HG03025 (cell line): ENCODE data around the gene ATP4A.

Experiments used
- ATAC-seq: cut with Tn5 transposase; IDR thresholded peaks from one replicate; pipeline ENCODE4 v1.9.1; 2021; ENCODE audit warnings: mild to moderate bottlenecking, moderate library complexity; ENCODE audit not compliant: unreplicated experiment, low FRiP score

The ATP4A gene

DNA sequence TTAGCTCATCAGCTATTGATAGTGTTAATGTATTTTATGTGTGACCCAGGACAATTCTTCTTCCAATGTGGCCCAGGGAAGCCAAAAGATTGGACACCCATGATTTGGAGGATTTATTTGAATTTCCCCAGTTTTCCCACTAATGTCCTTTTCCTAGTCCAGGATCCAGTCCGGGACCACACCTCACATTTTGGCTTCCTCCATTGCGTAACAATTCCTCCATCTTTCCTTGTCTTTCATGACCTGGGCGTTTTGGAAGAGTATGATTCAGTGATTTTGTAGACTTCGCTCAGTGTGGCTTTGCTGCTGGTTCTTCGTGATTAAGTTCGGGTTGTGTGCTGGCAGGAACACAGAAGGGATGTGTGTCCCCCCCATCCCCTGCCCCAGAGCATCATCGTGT lies 3.3 kb upstream of the ATP4A start:
- ATAC-seq: no peak

DNA sequence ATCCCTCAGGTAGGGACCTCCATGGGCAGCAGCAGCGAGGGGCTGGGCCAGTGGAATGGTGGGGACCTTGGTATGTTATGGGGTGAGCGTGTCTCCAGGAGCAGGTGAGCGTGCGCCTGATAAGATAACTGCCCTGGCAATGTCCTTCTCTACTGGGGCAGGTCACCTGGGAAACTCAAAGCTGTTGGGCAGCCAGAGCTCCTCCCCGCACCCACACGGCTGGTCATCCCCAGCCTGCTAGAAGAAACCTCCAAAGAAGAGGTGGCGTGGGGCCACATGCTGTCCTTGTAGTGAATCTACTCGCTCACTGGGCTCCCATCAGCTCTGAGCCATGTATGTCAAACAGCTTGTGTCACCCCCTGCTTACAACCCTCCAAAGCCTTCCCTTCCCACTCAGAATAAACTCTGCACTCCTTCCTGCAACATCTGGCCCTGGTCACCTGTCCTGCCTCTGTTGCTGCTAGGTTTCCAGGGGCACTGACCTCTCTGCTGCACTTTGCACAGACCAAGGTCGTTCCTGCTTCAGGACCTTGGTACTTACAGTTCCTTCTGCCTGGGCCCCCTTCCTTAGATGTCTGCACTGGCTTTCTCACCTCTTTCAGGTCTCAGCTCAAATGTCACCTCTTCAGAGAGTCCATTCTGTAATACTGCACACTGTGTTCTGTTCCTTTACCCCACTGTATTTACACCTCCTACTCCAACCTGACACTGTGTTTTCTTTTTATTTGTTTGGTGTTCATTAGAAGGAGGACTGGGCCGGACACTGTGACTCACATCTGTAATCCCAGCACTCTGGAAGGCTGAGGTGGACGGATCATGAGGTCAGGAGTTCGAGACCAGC lies 1.8 kb upstream of the ATP4A start:
- ATAC-seq: no peak

DNA sequence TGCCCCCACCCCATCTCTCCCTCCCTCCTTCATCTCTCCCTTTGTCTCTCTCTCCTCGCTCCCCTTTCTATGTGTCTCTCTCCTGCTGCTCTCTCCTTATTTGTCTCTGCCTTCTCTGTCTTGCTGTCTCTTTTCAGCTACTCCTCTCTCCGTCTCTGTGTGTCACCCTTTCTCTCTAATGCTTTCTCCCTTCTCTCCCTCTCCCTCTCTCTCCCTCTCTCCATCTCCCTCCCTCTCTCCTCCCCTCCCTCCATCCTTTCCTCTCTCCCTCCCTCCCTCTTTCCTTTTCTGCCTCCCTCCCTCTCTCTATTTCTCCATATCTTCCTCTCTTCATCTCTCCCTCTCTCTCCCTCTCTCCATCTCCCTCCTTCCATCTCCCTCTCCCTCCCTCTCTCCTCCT lies 682 bp downstream of the ATP4A start:
- ATAC-seq: no peak

DNA sequence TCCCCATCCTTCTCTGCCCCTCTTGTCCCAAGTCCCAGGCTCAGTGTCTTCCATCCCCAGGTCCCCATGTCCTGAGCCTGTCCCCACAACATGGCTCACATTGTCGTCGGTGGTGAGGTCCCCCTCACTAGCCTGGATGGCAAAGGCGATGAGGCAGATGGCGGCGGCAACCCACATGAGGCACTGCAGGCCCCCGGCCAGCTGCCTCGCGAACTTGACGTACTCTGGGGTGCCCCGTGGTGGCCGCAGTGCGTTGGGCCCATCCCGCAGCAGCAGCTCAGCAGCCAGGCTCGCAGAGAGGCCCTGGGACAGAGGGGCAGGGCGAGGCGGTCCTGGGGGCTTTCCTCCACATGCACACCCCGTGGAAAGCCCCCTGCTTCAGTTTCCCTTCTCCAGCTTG lies 1.1 kb downstream of the ATP4A start:
- no peak for ATAC-seq

DNA sequence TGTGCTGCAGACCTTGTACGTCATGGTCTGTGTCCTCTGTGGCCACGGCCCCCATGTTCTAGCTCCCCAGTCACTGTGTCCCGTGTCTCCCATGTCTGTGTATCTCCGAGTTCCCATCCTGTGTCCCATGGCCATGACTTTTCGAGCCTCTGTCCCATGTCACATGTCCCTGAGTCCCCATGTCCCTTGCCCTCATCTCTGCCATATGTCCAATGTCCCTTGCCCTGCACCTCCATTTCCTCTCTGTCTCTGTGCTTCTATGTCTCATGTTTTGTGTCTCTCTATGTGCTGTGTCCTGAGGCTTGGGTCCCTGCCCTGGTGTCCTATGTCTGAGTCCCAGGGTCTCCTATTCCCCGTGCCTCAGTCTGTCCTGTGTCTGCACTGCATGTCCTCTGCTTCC lies 2.0 kb downstream of the ATP4A start:
- ATAC-seq: no peak

DNA sequence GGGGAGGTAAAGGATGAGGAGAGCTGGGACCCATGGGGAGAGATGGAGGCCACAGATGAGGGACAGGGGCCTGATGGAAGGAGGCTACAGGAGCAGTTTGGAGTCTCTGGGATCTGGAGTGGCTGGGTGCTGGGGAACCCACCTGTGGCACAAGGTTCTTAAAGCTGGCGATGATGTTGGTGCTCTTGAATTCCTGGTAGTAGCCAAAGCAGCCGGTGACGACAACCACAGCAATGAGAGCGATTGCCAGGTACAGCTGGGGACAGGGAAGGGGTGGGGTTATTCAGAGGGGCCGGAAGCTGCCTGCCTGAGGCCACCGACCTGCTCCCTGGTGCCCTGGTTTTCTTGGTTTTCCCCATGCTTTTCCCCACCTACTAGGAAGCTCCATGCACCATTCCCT lies 2.8 kb downstream of the ATP4A start:
- ATAC-seq: no peak

DNA sequence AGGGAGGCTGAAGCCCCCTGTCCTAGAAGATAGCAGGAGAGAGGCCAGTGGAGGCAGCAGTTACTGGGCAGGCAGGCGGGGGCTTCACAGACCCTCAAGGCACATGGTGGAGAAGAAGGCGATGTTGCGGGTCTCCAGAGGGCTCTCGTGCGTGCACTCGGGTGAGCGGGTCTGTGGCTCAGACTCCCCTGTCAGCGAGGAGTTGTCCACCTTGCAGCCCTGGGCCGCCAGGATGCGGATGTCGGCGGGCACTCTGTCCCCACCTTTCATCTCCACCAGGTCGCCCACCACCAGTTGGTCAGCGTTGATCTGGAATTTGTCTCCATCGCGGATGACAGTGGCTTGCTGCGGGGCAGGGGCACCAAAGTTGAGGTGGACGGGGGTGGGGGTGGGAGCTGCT lies 3.2 kb downstream of the ATP4A start:
- ATAC-seq: no peak

DNA sequence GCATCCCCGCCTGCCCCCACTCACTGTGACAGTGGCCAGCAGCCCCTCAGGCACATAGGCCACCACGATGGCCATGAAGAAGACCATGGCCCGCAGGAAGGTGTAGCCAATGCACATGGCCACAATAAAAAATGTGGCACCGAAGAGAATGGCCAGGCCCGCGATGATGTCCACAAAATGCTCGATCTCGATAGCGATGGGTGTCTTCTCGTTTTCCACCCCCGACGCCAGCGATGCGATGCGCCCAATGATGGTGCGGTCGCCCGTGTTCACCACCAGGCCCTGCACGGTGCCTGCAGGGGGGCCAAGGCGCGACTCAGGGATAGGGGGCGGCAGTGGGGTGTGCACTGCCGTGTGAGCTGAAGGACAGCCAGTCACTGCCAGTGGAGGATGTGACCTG lies 3.7 kb downstream of the ATP4A start:
- no peak for ATAC-seq

DNA sequence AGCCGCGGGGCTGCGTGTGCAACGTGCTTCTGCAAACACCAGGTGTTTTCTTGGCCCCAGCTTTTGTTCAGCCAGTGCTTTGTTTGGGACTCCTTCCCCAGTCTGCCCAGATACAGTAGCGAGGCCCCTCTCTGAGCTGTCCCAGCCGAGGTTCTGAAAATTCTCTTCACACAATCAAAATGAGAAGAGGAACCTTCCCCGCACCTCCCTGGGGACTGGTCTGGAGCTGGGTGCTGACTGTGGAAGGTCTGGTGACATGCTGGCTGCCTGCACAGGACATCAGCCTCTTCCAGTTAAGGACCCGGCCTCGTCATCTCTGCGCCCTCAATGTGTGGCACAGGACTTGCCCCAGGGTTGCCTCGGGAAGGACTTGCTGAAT lies 4.2 kb downstream of the ATP4A start:
- ATAC-seq: no peak

DNA sequence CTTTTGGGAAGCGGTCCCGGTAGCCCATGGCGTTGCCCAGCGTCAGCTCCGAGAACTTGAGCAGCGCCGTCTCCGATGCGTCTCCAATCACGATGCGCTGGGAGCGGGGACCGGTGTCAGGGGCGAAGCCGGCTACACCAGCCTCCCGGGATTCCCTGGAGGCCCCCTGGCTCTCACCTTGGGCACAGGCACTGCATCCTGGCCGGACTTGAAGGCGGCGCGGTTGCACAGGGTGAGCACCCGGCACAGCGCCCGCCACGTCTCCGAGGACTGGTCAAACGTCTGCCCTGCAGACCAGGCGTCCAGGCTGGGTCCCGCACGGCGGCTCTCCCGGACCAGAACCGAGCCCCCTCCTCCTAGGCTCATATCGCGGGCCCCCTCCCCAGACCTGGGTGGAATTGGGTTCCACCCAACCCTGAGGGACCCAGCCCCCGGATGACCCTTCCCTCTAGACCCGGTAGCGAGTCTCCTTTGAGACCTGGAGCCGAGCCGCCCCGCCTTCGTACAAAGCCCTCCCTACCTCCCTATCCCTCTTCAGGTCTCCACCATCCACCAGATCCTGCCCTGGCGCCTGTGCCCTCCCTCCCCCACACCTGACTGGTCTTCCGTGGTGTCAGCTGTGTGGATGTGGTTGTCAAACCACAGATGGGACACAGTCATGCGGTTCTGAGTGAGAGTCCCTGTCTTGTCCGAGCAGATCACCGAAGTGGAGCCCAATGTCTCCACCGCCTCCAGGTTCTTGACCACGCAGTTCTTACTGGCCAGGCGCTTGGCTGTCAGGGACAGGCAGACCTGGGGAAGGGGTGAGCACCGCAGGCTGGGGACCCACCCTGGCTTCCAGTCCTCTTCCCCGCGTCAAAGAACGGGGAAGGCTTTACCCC lies 4.8 kb downstream of the ATP4A start:
- ATAC-seq: no peak

DNA sequence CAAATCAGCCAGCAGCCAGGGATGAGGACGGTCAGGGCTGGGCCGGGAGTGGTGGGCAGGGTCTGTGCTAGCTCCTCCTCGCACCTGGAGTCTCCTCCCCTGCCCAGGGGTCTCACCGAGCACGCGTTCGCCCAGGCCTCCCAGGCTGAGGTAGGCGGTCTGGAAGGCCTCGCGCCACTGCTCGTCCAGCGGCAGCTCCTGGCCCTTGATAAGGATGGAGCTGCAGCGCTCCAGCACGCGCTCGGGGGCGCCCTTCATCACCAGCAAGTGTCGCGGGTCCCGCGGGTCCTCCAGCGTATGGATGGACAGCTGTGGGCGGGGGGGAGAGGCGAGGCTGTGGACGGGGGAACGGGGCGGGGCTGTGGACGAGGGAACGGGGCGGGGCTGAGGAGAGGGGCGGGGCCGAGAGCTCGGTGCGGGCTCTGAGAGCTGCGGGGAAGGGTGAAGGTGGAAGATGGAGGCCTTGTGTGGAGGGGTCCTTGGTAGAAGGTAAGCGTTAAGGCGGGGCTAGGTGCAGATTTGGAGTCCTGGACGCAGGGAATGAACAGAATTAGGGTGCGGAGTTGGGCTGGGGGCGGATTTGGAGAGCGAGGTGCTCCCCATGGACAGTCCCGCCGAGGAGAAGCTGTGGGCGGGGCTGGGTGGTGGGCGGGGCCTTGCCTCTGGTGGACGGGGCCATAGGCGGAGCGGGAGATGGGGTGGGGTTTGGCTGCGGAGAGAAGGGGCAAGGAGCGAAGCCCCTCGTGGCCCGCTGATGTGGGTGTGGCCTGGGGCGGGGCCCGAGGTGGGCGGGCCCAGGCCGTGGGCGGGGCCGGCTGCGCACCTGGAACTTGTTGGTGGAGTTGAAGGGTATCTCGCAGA lies 5.7 kb downstream of the ATP4A start:
- ATAC-seq: no peak

DNA sequence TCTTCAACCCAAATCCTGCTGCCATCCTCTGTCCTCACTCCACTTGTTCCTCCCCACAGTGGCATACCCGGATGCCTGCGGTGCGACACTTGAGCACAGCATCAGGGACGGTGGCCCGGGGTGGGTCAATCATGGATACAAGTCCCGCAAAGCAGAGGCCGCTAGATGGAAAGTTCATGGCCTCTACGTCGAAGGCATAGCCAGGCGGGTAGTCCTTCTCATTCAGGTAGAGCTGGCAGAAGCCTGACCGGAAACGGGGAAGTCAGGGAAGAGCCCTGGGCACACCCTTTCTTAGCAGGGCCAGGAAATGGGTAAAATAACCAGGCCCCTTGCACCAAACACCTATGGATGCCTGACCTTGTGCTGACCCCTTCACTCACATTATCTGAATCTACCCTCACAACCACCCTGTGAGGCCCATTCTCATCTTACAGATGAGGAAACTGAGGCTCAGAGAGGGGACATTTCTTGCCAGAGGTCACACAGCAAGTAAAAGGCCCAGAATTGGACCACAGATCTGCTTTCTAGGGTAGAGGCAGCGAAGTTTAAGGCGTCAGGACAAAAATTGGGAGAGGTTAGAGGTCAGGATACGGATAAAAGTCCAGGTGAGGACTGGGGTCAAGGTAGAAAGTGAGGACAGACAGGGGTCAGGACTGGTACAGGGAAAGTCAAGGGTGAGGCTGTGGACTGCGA lies 6.5 kb downstream of the ATP4A start:
- no peak for ATAC-seq

DNA sequence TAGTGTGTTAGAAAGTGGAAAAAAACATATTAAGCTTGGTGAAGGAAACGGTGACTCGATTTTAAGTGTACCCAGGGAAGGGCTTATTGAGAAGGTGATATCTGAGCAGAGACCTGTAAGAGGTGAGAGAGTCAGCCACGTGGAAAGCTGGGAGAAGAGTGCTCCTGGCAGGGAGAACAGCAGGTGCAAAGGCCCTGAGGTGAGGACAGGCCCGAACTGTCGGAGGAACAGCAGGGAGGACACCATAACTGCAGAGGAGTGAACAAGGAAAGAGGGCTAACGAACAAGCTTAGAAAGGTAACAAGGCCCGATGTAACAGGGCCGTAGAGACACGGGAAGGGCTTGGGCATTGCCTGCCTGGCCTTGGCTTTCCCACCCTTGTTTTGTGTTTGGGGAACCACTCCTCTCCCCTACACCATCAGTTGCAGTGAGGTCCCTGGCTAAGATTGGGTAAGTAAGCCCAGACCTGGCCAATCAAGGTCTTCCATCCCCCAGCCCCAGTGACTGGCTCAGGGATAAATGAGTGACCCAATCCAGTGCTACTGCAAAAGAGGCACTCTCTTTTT lies 7.3 kb downstream of the ATP4A start:
- ATAC-seq: no peak

DNA sequence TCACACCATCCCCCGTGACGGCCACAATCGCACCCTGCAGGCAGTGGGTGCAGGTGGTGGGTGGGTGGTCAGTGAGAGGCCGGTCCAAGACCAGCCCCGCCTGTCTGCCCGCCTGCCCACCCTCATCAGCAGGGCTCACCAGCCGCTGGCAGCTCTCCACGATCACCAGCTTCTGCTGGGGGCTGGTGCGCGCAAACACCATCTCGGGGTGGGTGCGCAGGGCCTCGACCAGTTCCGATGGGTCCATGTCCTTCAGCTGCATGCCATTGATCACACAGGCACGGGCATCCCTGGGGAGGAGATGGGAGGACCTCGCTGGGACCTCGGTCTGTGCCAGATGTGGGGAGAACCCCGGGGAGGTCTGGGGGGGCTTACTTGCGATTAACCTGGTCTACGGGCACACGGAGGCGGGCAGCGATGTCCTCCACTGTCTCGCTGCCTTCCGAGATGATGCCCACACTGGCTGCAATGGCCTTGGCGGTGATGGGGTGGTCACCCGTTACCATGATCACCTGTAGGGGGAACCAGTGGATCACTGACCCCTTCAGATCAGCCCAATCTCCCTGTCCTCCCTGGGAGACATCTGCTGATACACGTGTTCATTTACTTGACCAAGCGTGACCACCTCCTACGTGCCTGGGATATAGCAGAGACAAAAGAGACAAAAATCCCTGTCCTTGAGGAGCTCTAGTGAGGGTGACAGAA lies 8.0 kb downstream of the ATP4A start:
- ATAC-seq: no peak

DNA sequence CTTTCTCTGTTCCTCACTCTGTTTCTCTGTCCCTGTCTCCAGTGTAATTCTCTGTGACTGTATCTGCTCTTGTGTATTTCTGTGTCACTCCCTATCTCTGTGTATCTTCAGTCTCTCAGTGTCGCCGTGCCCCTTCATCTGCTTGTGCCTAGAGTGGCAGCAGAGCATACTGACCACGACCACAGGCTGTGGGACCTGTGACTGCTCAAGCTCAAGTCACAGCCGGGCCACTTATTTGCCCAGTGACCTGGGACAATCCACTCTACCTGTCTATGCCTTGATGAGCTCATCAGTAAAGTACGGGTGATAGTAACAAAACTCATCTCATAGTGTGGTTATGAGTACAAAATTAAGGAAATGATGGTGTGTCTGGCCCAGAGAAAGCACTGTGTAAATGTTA lies 9.4 kb downstream of the ATP4A start:
- ATAC-seq: no peak

DNA sequence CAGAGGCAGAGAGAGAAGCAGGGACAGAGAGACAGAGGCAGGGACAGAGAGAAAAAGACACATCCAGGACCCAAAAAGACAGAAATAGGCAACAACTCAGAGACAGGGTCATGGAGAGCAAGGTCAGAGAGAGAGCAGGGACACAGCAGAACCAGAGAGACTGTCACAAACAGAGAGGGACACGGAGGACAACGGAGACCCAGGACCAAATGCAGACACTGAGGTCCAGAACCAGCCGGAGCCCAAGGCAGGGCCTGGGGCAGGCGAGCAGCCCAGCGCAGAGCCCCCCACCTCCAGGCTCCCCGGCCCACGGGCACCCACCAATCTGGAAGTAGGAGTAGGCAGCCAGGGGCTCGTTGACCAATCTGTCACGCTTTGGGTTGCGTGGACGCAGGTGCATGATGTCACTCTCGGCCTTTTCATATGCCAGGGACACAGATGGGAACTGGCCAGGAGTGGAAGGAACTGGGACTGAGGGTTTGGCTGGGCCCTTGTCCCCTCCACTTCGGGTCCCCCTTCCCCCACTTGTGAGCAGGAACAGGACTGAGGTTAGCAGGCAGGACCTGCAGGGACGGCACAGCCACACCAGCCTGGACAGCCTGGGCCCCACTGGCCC lies 10.0 kb downstream of the ATP4A start:
- no peak for ATAC-seq

DNA sequence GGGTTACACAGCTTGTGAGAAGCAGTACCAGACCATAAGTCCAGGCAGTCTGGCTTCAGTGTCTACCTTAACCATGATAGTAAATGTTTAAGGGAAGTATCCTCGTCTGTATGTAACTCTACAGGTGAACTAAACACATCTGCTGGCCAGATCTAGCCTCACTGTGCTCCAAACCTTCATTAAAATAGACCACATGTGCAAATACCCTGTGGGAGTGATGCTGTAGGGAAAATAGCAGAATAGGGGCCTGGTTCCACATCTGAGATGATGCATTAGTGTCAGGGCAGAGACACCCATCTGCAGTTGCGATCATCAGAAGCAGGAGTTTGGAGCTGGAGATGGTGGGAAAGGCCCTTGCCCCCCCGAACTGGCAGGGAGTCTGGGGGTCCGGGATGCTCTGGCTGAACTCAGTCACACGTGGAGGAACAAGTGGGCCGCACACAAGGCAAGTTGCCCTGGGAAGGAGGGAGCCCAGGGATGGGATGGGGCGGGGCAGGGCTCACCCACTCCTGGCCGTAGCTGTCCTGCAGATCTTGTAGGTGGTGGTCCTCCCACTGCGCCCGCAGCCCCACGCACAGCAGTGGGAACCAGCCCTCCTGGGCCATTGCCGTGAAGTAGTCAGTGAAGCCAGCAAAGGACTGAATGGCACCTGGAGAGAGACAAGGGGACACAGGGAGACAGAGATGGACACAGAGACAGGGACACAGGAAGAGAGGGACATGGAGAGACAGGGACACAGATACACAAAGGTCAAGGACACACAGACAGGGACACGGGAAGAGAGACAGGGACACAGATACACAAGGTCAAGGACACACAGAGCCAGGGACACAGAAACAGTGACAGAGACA lies 10.7 kb downstream of the ATP4A start:
- ATAC-seq: no peak
